Rectal smooth muscle tissue (tissue), 1 donor: Measurements from ENCODE around the gene CACNA2D3.
"Not testable (repeated sequence)": the region's sequence is repeated elsewhere in the genome, so short reads cannot be mapped to it uniquely, and the experiment has no call there.

Experiments
- H3K27ac ChIP-seq: one replicate; pipeline ENCODE4 v1.7.0; 2013; ENCODE audit warnings: low read depth, low read length, inconsistent platforms
- H3K27me3 ChIP-seq: one replicate; pipeline ENCODE4 v1.7.0; 2013; ENCODE audit warnings: low read length; ENCODE audit not compliant: control insufficient read depth, insufficient read depth
- H3K36me3 ChIP-seq: one replicate; pipeline ENCODE4 v1.7.0; 2013; ENCODE audit warnings: low read length; ENCODE audit not compliant: control insufficient read depth, insufficient read depth
- H3K4me1 ChIP-seq: one replicate; pipeline ENCODE4 v1.7.0; 2013; ENCODE audit warnings: low read length; ENCODE audit not compliant: control insufficient read depth, insufficient read depth
- H3K4me3 ChIP-seq: one replicate; pipeline ENCODE4 v1.7.0; 2013; ENCODE audit warnings: low read length
- H3K9ac ChIP-seq: one replicate; pipeline ENCODE4 v1.7.0; 2013; ENCODE audit warnings: low read length

CACNA2D3 gene

DNA sequence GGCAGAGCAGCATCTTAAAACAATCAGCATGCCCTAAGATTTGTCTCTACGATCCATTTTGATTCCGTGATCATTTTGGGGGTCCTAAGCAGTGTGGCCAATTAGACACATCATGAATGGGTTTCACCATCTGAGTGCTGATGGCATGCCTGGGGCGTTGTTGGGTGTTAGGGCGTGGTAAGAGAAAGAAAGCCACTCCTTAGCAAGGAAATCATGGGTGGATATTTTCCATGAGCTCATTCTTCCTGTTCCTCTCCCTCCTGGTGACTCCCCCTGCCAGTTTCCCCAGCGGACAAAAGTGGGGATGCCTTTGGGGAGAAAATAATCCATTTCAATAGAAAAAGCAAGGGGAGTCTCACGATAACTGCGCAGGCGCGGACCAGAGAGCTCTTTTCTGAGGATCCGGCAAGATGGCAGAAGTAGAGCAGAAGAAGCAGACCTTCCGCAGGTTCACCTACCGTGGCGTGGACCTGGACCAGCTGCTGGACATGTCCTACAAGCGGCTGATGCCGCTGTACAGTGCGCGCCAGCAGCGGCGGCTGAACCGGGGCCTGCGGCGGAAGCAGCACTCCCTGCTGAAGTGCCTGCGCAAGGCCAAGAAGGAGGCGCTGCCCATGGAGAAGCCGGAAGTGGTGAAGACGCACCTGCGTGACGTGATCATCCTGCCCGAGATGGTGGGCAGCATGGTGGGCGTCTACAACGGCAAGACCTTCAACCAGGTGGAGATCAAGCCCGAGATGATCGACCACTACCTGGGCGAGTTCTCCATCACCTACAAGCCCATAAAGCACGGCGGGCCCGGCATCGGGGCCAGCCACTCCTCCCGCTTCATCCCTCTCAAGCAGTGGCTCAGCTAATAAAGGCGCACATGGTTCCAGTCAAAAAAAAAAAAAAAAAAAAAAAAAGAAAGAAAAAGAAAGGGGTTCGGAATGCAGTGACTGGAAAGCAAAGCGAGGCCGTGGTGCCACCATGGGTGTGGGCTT is 503.7 kb downstream of the CACNA2D3 start:
- H3K4me3 ChIP-seq, result no peak overlapping the region
- H3K27me3 ChIP-seq, result no peaks in the 10 kb centered on the region
- no peak overlapping the region for H3K9ac ChIP-seq
- no peaks in the 10 kb centered on the region for H3K4me1 ChIP-seq
- H3K27ac ChIP-seq, result no peak overlapping the region
- no peaks in the 10 kb centered on the region for H3K36me3 ChIP-seq

DNA sequence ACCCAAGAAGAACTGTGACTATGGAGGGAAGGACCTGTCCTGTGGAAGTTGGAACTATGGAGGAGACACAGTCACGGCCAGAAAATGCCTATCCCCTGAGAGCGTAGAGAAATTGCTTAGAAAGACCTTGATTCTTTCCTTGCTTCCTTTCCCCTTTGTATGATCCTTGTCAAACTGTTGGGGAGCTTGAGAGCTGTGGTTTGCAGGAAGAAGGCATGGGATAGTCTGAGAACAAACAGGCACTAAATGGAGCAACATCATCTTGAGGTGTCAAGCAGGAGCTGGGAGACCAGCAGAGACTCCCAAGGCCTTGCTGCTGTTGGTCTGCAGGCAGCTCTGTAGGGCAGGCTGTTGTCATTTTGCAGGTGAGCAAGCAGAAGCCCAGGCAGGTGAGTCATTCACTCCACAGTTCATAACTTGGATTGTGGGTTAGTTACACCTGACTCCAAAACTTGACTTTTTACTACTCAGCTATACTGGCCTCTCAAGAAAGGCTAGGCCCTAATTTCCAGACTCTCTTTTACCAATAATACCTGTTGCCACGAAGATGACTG is 506.6 kb downstream of the CACNA2D3 start:
- H3K27me3 ChIP-seq, result no peaks in the 10 kb centered on the region
- no peak overlapping the region for H3K4me3 ChIP-seq
- H3K4me1 ChIP-seq, result no peaks in the 10 kb centered on the region
- H3K9ac ChIP-seq, result no peak overlapping the region
- H3K36me3 ChIP-seq, result no peaks in the 10 kb centered on the region
- no peak overlapping the region for H3K27ac ChIP-seq

DNA sequence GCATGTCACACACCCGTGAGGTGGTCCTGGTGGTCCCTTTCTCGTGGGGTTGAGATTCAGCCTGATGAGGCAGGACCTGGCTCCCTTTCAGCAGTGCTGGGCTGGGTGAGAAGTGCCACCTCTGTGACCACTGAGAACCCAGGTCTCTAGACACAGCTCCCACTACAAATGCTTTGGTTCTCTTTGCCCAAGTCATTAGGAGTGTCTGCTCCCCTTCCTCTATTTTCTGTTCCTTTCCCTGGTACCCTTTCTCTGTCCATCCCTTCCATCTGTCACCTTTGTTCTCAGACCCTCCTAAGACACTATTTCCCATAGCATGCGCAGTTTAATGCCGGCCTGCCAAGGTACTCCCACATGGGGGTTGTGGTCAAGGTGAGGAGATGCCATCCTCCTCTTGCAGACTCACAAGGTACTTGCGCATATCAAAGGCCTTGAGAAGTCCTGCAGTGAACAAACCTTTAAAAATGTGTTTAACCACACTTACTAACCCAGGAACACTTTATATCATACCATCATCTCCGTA is 507.8 kb downstream of the CACNA2D3 start:
- Histone ChIP-seq H3K36me3 (no peaks in the 10 kb centered on the region), H3K27ac (no peak overlapping the region), H3K9ac (no peak overlapping the region), H3K4me3 (no peak overlapping the region), H3K4me1 (no peaks in the 10 kb centered on the region), H3K27me3 (no peaks in the 10 kb centered on the region)

DNA sequence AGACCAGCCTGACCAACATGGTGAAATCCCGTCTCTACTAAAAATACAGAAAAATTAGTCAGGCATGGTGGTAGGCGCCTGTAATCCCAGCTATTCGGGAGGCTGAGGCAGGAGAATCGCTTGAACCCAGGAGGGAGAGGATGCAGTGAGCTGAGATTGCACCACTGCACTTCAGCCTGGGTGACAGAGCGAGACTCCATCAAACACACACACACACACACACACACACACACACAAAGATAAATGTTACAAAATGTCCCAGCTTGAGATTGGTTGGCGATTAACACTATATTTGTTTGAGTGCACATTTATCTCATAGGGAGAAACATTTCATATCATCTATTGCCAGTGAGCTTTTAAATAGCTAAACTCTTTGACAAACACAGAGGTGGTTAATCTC is 508.6 kb downstream of the CACNA2D3 start:
- not testable (repeated sequence) for H3K4me1 ChIP-seq, H3K27me3 ChIP-seq, H3K36me3 ChIP-seq, H3K9ac ChIP-seq, H3K4me3 ChIP-seq, H3K27ac ChIP-seq

DNA sequence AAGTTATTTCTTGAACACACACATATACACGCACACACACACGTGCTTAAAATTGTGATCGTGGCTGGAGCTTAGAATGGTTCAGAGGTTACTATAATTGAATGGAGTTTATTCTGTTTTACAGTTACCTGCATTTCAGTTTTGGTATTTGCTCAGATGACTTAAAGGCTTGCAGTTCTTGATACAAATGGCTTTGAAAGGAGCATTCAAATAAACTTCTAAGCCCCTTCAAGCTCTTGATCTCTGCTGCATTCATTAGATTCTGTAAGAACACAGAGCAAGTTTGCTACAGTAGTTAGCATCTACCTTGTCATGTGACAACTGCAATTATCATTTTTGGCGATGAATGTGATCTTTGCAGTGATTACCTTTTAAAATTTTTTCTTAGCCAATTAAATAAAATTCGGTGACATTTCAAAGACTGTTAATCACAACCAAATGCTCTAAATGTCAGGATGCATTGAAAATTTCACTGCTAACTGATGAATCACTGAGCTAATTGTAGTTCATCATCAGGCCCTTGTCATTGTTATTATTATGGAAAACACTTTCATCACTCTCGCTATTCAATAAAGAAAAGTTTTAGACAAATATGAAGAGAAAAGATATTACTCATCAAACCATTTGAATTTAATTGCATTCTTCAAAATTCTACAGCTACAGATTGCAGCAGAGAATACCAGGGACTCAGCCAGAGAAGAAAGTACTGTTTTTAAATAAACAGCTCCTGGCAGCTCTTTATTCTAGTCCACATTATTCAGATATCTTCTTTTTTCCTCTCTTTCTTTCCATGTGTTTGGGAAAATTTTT is 509.4 kb downstream of the CACNA2D3 start:
- H3K4me1 ChIP-seq, result no peaks in the 10 kb centered on the region
- H3K27ac ChIP-seq, result no peak overlapping the region
- no peak overlapping the region for H3K9ac ChIP-seq
- H3K27me3 ChIP-seq, result no peaks in the 10 kb centered on the region
- H3K36me3 ChIP-seq, result no peaks in the 10 kb centered on the region
- H3K4me3 ChIP-seq, result no peak overlapping the region

DNA sequence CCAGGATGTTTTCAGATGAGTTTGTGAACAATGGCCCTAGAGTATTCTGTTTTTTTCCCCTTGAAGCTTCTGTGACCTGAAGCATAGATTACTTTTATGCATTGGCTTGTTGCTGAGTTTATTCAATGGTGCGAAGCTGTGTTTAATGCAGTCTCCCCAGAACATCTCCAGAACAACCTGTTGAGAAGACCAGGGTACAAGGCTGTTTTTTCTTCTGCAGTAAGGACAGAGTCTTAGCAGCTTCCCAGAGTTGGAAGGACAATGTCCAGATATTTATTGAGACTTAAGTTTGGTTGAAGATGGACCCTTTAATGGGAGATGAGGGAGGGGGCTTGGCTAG is 509.9 kb downstream of the CACNA2D3 start:
- H3K4me3 ChIP-seq, result no peak overlapping the region
- H3K36me3 ChIP-seq, result no peaks in the 10 kb centered on the region
- H3K4me1 ChIP-seq, result no peaks in the 10 kb centered on the region
- H3K27me3 ChIP-seq, result no peaks in the 10 kb centered on the region
- H3K27ac ChIP-seq, result no peak overlapping the region
- no peak overlapping the region for H3K9ac ChIP-seq

DNA sequence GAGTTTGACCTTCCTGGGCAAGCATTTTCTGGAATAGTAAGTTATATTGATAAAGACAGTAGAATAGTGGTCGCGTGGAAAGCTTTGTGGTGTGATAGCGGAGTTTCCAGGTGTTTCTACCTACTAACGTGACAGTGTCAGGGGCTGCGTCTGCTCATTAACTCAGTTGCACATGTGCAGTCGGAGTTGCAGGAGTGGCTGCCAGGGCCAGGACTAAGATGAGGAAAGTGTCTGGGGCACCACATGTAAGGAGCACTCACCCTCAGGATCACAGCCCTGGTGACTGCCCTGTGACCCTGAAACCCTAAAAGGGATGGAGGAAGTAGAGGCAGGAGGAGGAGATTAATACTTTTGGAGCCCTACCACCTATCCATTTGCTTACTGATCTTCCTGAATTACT is 510.5 kb downstream of the CACNA2D3 start:
- no peak overlapping the region for H3K27ac ChIP-seq
- no peaks in the 10 kb centered on the region for H3K27me3 ChIP-seq
- H3K4me1 ChIP-seq, result no peaks in the 10 kb centered on the region
- no peak overlapping the region for H3K9ac ChIP-seq
- no peaks in the 10 kb centered on the region for H3K36me3 ChIP-seq
- H3K4me3 ChIP-seq, result no peak overlapping the region

DNA sequence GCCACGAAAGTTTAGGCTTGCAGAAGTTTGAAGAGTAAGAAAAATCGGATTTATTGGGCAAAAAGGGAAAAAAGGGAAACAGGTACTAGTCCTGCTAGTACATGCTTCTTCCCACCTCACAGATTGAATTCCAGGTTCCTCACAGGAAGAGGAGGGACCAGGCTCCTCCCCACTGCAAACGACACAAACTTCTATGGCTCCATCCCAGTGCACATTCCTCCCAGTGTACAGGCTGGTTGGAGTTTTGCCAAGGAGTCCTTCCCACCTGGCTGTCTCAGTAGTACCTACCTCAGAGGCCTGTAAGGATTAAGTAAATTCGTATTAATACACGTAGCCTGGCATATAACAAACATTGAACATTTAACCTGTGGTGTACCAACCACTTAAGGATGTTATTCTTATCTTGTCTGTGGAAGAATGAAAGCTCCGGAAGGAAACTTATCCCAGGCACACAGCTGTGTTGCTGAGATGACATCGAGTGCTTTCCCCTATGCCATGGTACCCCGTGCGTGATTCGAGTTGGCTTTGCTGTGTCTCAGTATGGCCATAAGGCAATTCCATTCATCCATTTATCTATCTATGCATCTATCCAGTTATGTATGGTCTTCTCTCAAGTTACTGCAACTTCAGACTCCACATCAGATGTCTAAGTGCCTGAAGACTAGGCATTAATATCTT is 511.2 kb downstream of the CACNA2D3 start:
- Histone ChIP-seq H3K4me1 (no peaks in the 10 kb centered on the region), H3K36me3 (no peaks in the 10 kb centered on the region), H3K27me3 (no peaks in the 10 kb centered on the region), H3K9ac (no peak overlapping the region), H3K27ac (no peak overlapping the region), H3K4me3 (no peak overlapping the region)

DNA sequence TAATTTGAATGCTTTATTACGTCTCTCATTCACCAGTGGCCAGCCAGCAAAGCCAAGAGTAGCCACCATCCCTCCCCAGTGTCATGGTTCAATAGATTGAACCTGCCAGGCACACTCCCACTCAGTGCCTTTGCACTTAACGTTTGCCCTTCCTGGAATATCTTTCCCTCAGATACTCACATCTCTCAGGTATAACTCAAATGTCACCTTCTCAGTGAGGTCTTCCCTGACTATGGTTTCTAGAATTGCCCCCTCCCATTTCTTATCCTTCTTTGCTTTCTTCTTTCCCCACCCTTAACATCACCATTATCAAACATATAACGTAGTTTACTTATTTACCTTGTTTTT is 511.7 kb downstream of the CACNA2D3 start:
- H3K4me3 ChIP-seq, result no peak overlapping the region

DNA sequence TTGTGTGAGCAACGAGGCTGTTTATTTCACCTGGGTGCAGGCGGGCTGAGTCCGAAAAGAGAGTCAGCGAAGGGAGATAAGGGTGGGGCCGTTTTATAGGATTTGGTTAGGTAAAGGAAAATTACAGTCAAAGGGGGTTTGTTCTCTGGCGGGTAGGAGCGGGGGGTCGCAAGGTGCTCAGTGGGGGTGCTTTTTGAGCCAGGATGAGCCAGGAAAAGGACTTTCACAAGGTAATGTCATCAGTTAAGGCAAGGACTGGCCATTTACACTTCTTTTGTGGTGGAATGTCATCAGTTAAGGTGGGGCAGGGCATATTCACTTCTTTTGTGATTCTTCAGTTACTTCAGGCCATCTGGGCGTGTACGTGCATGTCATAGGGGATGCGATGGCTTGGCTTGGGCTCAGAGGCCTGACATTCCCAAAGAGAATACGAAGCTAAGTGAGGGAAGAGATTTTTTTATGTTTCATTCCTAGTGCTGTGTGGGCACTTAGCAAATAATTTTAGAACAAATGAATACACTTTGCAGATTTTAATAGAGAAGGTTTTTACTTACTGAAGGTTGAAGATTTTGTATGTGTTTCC is 517.5 kb downstream of the CACNA2D3 start:
- H3K36me3 ChIP-seq, H3K27ac ChIP-seq, H3K4me1 ChIP-seq, H3K9ac ChIP-seq, H3K4me3 ChIP-seq, H3K27me3 ChIP-seq: not testable (repeated sequence)

More for the DNA sequence above, 511.7 kb downstream of the CACNA2D3 start:
- Histone ChIP-seq H3K36me3 (no peaks in the 10 kb centered on the region), H3K27ac (no peak overlapping the region), H3K4me1 (no peaks in the 10 kb centered on the region), H3K9ac (no peak overlapping the region), H3K27me3 (no peaks in the 10 kb centered on the region)

DNA sequence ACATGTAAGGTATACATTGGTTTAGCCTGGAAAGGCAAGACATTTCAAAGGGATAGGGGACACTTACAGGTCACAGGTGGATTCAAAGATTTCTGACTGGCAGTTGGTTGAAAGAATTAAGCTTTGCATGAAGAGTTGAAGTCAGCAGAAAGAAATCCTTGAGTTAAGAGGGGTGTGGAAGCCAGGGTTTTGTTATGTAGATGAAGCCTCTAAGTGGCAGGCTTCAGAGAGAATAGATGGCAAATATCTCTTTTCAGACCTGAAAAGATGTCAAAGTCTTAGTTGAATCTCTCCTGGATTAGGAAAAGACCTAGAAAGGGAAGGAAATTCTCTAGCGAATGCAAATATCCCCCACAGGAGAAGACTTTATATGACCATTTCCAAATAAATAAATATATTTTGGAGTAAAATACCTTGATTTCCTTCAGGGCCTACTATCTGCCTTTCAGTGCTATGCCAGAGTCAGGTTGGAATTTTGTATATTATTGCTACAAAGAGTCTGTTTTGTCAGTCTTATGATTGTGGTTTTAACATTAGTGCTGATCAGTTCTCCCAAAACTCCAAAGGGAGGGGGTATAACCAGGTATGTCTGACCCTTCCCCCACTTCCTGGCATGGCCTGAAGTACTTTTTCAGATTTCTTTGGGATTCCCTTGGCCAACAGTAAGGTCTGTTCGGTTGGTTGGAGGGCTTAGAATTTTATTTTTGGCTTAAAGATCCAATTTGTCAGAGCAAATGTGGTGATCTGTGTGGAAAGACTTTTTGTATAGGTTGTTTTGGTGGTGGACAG is 519.1 kb downstream of the CACNA2D3 start:
- Histone ChIP-seq H3K27ac (no peak overlapping the region), H3K36me3 (no peaks in the 10 kb centered on the region), H3K9ac (no peak overlapping the region), H3K4me3 (no peak overlapping the region), H3K27me3 (no peaks in the 10 kb centered on the region), H3K4me1 (no peaks in the 10 kb centered on the region)
